PC-9 (cell line): ENCODE measurements around the gene FAM168A. TPM values are rescaled to one million over a fixed set of nuclear protein-coding genes. Genes with fewer than 3 reads are reported as not detected.

Experiments used
- BruUV-seq: library from RNA; stranded (reverse); fragments of 400-500 nt; replicated peaks from 2 replicates; lab custom pipeline; 2021; lab: Mats Ljungman, UMichigan
- CTCF ChIA-PET: fragments of 300-600 bp; sonication (Branson Sonifier 250); formaldehyde crosslinking; loops from one replicate; lab custom pipeline; 2022; ENCODE audit warnings: antibody characterized with exemption; lab: Charles Lee
- POLR2A ChIA-PET: fragments of 300-600 bp; sonication (Branson Sonifier 250); formaldehyde crosslinking; loops from one replicate; lab custom pipeline; 2022; ENCODE audit warnings: antibody characterized with exemption; ENCODE audit not compliant: unreplicated experiment; lab: Charles Lee
- DNase-seq, 2 experiments: peaks; one replicate each; pipeline versions ENCODE4 v3.0.0 to v3.0.0-alpha.2; 2015 to 2022; ENCODE audit warnings: mixed read lengths in 1 of 2
- H2AFZ ChIP-seq: fragments of 200-600 bp; sonication (generic); 2 replicates; pipeline ENCODE4 v1.8.1; 2017; ENCODE audit warnings: antibody characterized with exemption
- H3F3A ChIP-seq: fragments of 200-600 bp; sonication (generic); 2 replicates; pipeline ENCODE4 v1.8.1; 2017; ENCODE audit warnings: antibody characterized with exemption, mild to moderate bottlenecking, low read depth; ENCODE audit not compliant: insufficient read depth
- H3K27ac ChIP-seq: fragments of 200-600 bp; sonication (generic); 2 replicates; pipeline ENCODE4 v1.6.1; 2016; ENCODE audit warnings: mixed run types
- H3K27me3 ChIP-seq: fragments of 200-600 bp; sonication (generic); 2 replicates; pipeline ENCODE4 v1.6.1; 2016; ENCODE audit warnings: low read depth, mixed run types; ENCODE audit not compliant: insufficient read depth
- H3K36me3 ChIP-seq: fragments of 200-600 bp; sonication (generic); 2 replicates; pipeline ENCODE4 v1.6.1; 2016; ENCODE audit warnings: low read depth, mixed run types
- H3K4me1 ChIP-seq: fragments of 200-600 bp; sonication (generic); replicated peaks from 2 replicates; pipeline ENCODE4 v1.6.1; 2016; ENCODE audit warnings: mixed run types; ENCODE audit not compliant: insufficient read depth
- H3K4me2 ChIP-seq: fragments of 200-600 bp; sonication (generic); 2 replicates; pipeline ENCODE4 v1.6.1; 2017; ENCODE audit warnings: mixed run types
- H3K4me3 ChIP-seq: fragments of 200-600 bp; sonication (generic); 2 replicates; pipeline ENCODE4 v1.6.1; 2016; ENCODE audit warnings: mixed run types
- H3K79me2 ChIP-seq: fragments of 200-600 bp; sonication (generic); 2 replicates; pipeline ENCODE4 v1.6.1; 2017; ENCODE audit warnings: low read depth, mixed run types
- H3K9me2 ChIP-seq: fragments of 200-600 bp; sonication (generic); 2 replicates; pipeline ENCODE4 v1.8.1; 2017; ENCODE audit warnings: mild to moderate bottlenecking; ENCODE audit not compliant: insufficient read depth
- H3K9me3 ChIP-seq: fragments of 200-600 bp; sonication (generic); 2 replicates; pipeline ENCODE4 v1.8.1; 2016; ENCODE audit warnings: low read depth; ENCODE audit not compliant: insufficient read depth
- H4K20me1 ChIP-seq: fragments of 200-600 bp; sonication (generic); 2 replicates; pipeline ENCODE4 v1.8.1; 2017; ENCODE audit not compliant: insufficient read depth
- EZH2 ChIP-seq: fragments of 200-600 bp; sonication (generic); IDR thresholded peaks from 2 replicates; pipeline ENCODE4 v1.8.0; 2017; ENCODE audit warnings: antibody characterized with exemption, low read depth
- intact Hi-C: fragments of 100-400 bp; cut with micrococcal nuclease; formaldehyde crosslinking; loops from one replicate; pipeline ENCODE4 v1.10.0; 2022; ENCODE audit not compliant: unreplicated experiment
- total RNA-seq: library from RNA; stranded (reverse); gene quantifications from 2 replicates; pipeline ENCODE4 v1.2.3, GENCODE V29; 2021
- TF ChIP-seq, protein P1 (sequence below): fragments of 200-600 bp; sonication (generic); conservative IDR thresholded peaks from 2 replicates; pipeline ENCODE4 v1.6.1; 2017; ENCODE audit warnings: mixed run types, antibody characterized with exemption, mild to moderate bottlenecking, moderate library complexity

Gene FAM168A
- total RNA-seq, 1 experiment from 2014 or later = 51.2 TPM

DNA sequence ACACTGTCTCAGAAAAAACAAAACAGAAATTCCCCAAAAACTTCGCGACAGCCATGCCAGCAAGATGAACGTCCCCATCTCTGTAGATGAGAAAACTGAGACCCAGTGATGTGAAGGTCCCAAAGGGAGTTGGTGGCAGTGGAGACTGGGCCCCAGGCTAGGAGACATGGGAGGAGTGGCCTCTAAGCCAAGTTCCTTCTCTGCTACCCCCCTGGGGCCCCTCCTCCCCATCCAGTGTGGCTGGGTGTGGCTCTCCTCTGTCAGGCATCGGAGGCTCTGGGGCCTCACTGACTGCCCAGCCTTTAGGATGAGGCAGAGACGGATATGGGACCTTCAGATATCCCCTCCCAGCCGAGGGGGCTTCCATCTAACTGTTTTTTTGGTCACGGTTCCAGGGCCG lies 211.9 kb downstream of the FAM168A start:
- BruUV-seq = no TSS peak
- Histone ChIP-seq H2AFZ (no peak overlapping the region), H3K27ac (no peak overlapping the region), H3K4me3 (no peak overlapping the region), H3K9me2 (no peaks in the 10 kb centered on the region), H4K20me1 (peaks cover 24% of the 10 kb centered on the region; the same call in 1 of the 2 replicates), H3K4me2 (no peak overlapping the region), H3K36me3 (no peaks in the 10 kb centered on the region), H3F3A (no peaks in the 10 kb centered on the region), H3K9me3 (no peaks in the 10 kb centered on the region), H3K27me3 (no peaks in the 10 kb centered on the region), H3K79me2 (peaks cover 33% of the 10 kb centered on the region), H3K4me1 (0 out of 2 replicates have a peak, but pooled peaks cover 14% of the 10 kb centered on the region)
- intact Hi-C loops = loop anchor here (5.0 to 10.0 kb wide), 2 partner anchors 554 to 701 kb away; no protein-coding TSS in a partner anchor
- CTCF ChIA-PET = no interaction called here
- no peak for DNase-seq
- POLR2A ChIA-PET = no interaction called here
- no peak for TF ChIP-seq EZH2
- TF ChIP-seq, protein P1, sequence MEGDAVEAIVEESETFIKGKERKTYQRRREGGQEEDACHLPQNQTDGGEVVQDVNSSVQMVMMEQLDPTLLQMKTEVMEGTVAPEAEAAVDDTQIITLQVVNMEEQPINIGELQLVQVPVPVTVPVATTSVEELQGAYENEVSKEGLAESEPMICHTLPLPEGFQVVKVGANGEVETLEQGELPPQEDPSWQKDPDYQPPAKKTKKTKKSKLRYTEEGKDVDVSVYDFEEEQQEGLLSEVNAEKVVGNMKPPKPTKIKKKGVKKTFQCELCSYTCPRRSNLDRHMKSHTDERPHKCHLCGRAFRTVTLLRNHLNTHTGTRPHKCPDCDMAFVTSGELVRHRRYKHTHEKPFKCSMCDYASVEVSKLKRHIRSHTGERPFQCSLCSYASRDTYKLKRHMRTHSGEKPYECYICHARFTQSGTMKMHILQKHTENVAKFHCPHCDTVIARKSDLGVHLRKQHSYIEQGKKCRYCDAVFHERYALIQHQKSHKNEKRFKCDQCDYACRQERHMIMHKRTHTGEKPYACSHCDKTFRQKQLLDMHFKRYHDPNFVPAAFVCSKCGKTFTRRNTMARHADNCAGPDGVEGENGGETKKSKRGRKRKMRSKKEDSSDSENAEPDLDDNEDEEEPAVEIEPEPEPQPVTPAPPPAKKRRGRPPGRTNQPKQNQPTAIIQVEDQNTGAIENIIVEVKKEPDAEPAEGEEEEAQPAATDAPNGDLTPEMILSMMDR = no peak

DNA sequence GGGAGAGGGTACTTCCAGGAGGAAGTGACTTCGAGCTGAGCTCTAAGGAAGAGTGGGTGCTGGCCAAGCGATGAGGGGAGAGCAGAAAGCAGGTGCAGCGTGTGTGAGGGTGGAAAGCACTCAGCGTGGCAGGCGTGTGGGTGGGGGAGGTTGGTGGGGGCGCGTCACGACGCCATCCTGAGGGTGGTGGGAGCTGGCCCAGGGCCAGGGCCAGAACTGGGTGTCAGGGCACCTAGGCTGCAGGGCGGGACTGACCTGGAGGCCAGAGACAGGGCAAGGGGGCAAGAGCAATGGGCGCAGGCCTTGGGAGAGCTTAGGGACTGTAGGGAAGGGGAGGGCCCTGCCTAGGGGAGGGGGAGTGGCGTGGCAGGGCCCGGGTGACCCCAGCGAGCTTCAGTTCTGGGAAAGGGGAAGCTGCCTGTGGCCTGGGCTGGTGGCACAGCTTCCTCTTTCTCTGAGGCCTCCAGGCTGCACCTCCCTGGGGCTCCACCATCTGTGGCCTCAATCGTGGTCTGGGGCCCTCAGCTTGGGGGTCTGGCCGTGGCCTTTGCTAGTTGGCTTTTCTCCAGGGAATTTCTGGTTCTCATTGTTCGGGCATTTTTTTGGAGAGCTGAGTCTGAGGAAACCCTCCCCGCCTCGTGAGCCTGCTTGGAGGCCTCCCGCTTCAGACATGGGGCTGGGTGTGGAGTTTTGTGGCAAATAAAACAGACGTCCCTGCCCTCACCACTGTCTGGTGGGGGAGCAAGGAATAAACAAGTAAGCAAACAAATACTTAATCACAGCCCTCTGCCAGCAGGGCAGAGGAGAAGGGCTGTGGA lies 212.8 kb downstream of the FAM168A start:
- peaks cover 24% of the 10 kb centered on the region; the same call in 1 of the 2 replicates for H4K20me1 ChIP-seq

DNA sequence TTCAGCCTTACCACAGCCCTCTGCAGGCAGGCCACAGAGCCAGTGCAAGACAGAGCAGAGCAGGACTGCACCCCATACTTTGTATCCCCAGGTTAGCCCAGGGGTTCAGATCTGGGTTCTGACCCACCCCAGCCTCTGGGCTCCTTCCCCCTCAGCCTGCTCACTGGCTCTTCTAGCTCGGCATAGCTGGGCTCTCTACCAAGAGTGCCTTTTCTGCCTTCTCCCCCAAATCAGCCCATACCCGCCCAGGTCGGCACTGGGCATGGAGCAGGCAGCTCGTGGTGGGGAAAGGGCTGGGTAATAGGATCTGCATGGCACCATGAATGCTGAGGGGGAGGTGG lies 213.4 kb downstream of the FAM168A start:
- ChIA-PET POLR2A (no interaction called here), CTCF (interaction anchor here (0.5 to 1.2 kb wide), 2 partner anchors 33 to 1176 kb away, joined by 5 to 10 read pairs; no protein-coding TSS in a partner anchor)
- Histone ChIP-seq H3K36me3 (no peaks in the 10 kb centered on the region), H3K27me3 (no peaks in the 10 kb centered on the region), H3K9me2 (no peaks in the 10 kb centered on the region), H3F3A (no peaks in the 10 kb centered on the region), H2AFZ (no peak overlapping the region), H3K27ac (no peak overlapping the region), H3K4me3 (no peak overlapping the region), H4K20me1 (peaks cover 24% of the 10 kb centered on the region; the same call in 1 of the 2 replicates), H3K9me3 (no peaks in the 10 kb centered on the region), H3K4me1 (0 out of 2 replicates have a peak, but pooled peaks cover 14% of the 10 kb centered on the region), H3K79me2 (peaks cover 48% of the 10 kb centered on the region), H3K4me2 (no peak overlapping the region)
- TF ChIP-seq, protein P1 = no peak
- TF ChIP-seq EZH2 = no peak
- no peak for DNase-seq
- BruUV-seq = no TSS peak
- intact Hi-C loops = loop anchor here (10.0 kb wide), 1 partner anchor 700 kb away; no protein-coding TSS in a partner anchor

More for the DNA sequence above, 212.8 kb downstream of the FAM168A start:
- H3K36me3 ChIP-seq = no peaks in the 10 kb centered on the region
- no peaks in the 10 kb centered on the region for H3K9me3 ChIP-seq
- no peak for DNase-seq
- no TSS peak for BruUV-seq
- no peak overlapping the region for H2AFZ ChIP-seq
- 0 out of 2 replicates have a peak, but pooled peaks cover 14% of the 10 kb centered on the region for H3K4me1 ChIP-seq
- no peak overlapping the region for H3K27ac ChIP-seq
- no peaks in the 10 kb centered on the region for H3K9me2 ChIP-seq
- peaks cover 43% of the 10 kb centered on the region for H3K79me2 ChIP-seq
- no peaks in the 10 kb centered on the region for H3K27me3 ChIP-seq
- intact Hi-C loops = loop anchor here (5.0 to 10.0 kb wide), 2 partner anchors 553 to 700 kb away; no protein-coding TSS in a partner anchor
- H3K4me3 ChIP-seq = no peak overlapping the region
- H3K4me2 ChIP-seq = no peak overlapping the region
- ChIA-PET POLR2A (no interaction called here), CTCF (interaction anchor here (0.5 to 1.2 kb wide), 2 partner anchors 34 to 1175 kb away, joined by 5 to 10 read pairs; no protein-coding TSS in a partner anchor)
- no peaks in the 10 kb centered on the region for H3F3A ChIP-seq
- TF ChIP-seq EZH2 = no peak
- TF ChIP-seq, protein P1 = no peak
